ENCODE measurements around the gene BPHL.
A peak's percentile ranks its signal among the peaks of the same experiment; 100 is the strongest.
"Not testable (repeated sequence)": the region's sequence is repeated elsewhere in the genome, so short reads cannot be mapped to it uniquely, and the experiment has no call there.

BPHL gene

DNA sequence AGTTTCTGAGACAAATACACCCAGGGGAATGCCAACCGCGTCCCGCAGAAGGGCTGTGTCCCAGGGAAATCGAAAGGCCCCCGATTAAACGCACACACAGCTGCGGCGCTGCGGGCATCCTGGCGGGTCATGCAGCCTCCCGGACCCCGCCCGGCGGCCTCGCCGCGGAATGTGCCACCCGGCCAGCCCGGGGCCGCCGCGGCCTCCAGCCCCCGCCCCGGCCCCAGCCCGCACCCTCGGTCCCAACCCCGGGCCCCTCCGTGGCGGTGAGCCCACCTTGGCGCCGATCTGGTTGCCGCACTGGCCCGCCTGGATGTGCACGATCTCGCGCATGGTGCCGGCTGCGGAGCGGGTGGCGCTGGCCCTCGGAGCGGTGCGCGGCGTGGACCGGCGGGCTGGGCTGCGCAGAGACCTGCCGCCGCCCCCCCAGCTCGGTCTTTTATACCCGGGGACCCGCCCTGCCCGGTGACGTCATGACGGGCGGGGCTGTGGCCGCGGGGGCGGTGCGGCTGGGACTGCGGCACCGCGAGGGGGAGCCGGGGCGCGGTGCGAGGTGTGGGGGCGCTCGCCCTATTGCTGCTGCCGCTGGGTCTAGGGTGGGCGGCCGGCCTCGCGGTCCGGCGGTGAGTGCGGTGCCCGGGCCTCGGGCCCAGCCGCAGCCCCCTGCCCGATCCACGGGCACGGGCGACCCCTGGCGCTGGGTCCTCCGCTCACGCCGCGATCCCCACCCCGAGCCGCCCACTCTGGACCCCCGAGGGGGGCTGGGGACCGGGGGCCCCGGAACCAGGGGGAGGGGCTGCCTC, 38.8 kb downstream of the BPHL start, which contains the start of gene TUBB2A:
Gene TUBB2A, minus strand, starts transcription at position 414 of the 803 bp plus-strand sequence. Its CDS starts 81 bp downstream, at position 333.
- DNase-seq: peak; percentile 83

DNA sequence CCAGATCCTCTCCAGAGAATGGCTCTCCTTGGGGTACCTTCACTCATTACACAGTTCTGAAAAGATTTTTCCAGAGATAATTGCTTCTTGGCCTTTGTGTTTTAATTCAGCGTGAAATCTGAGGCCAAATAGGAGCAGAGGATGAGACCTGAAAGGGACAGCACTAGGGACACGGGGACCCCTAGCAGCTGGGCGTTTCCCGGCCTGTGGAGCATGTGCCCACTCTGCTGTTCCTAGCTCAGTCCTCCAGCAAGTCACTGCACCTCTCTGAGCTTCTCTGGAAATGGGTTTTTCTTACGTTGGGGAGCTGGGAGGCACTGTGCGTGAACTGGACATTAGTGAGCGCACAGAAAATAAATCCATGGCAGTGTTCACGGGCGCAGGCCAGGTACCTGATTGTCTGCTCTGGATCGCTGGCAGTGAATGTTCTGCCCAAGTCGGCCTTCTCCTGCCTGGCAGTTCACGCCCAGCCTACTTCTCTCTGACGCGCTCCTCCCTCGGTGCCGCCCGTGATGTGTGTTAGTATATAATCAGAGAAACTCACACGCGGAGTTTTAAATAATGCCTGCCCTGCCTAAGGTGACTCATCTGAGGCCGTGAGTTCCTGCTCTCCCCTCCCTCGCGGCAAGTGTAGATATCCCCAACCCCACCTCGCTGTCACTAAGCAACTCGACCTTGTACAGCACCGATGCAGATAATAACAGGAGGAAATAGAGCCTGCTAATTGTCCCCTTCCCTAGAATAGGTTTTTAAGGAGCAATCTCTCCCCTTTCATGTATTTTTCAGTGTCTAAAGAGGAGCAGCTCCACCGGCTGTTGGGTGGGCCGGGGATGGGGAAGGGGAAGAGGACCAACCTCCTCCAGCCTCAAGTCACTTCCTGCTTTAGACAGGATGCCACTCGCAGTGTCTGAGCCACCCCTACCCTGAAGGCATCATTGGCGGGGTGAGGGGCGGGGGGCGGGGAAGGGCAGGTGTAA, 41.6 kb downstream of the BPHL start:
- peak; percentile 33 for DNase-seq

DNA sequence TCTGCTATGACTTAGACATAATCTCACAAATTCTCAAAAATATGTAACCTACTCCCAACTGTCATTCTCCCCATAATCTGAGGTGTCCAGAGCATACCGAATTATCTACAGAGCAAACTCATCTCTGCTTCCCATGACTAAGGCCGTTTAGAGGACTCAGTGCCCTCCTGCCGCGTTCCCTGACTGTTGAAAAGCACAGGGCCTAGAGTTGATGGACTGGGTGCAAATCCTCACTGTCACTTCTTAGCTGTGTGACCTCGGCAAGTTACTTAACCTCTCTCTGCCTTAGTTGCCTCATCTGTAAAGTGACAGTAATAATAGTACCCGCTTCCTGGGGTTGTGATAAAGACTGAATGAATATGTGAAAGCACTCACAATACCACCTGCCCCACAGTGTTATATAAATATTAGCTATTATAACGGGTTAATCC, 43.6 kb downstream of the BPHL start:
- DNase-seq: peak; percentile 56

DNA sequence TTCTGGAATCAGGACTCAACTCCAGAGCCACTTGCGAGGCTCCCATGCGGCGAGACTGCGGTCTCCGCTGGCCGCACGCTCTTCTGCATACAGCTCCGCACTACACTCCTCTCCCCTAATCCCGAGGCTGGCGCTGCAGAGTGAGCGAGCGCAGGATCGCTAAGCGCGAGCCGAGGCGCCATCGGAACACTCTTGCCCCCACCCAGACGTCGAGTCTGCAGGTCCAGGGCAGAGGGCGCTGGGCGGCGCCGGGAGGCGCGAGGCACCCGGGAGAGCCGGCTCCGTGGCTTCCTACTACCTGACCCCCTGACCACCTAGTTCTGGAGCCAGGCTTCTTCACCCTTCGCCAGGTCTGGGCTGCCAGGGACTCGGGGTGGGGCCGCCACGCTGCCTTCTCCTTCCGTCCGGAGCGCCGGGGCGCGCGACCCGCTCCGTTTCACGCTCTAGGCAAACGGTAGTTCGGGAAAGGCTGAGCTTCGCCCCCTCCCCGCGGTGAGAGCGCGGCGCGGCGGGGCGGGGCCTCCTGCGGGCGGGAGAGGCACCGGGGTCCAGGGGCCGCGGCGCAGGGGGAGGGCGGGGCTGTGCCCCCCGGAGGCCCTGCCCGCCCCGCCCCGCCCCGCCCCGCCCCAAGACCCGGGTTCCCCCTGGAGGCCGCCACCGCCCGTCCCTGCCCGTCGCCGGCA, 44.2 kb downstream of the BPHL start:
- DNase-seq: peak; percentile 55

DNA sequence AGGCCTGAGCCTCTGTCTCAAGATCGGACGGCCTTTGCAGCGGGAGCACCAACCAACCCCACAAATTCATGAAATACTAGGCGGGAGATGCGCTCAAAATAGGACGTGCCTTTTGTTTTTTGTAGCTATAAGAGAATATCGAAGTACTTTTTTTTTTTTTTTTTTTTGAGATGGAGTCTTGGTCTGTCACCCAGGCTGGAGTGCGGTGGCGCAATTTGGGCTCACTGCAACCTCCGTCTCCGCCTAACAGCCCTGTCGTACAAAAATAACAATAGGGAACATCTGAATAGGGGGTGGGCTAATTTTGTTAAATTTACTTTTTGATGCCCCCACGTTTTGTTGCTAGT, 44.7 kb downstream of the BPHL start:
- DNase-seq: no peak

DNA sequence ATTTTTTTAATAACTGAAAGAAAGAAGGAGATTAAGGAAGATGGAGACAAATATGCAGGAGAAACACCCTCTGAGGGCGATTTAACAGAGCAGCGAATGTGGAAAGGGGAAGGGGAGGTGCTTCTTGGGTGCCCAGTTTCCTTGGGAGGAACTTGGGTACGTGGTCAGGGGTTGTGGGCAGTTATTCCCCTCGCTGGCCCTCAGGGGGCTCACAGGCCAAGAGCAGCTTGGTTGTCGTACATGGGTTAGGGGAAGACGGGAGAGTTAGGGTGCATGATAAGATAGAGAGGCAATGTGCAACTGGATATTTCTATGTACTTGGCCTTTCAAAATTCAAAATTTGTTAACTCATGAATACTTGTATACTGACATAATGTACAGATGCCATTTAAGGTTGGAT, 45.9 kb downstream of the BPHL start:
- DNase-seq: no peak

DNA sequence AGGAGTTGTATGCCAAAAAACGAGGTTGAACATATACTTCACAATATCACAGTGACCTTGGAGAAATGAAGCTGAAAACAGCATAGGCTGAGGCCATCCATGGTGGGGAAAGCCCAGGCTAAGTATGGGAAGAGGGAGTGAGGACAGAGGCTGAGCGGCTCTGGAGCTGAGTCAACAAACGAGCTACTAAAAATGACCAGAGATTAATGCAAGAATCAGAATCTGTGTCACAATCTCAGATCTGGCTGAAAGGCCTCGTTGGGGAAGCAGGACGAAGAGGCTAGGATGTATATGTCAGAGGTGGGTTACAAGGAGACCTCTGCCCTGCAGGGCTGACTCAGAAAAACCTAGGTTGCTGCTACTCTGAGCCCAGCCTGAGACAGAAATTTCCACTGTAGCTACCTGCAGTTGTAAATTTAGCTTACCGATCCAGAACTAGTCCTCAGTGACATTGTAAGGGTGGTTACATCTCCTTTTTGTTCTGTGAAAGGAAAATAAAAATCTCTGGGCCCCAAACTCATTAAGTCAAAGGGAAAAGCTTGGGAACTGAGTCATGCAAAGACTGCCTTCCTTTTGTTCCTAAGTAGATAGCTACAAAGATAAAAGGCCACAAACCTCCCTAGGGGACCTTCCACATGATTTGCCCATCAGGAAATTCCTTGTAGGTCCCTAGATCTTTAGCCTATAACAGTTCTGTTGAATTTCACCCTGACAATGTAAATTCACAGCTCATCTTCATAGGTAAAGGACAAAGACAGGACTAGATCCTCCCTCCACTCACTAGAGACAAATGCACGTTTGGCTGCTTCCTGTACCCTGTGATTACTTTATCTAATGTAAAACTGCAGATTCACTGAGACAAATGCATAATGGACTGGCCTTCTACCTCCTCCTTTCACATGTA, 47.4 kb downstream of the BPHL start:
- DNase-seq: no peak

DNA sequence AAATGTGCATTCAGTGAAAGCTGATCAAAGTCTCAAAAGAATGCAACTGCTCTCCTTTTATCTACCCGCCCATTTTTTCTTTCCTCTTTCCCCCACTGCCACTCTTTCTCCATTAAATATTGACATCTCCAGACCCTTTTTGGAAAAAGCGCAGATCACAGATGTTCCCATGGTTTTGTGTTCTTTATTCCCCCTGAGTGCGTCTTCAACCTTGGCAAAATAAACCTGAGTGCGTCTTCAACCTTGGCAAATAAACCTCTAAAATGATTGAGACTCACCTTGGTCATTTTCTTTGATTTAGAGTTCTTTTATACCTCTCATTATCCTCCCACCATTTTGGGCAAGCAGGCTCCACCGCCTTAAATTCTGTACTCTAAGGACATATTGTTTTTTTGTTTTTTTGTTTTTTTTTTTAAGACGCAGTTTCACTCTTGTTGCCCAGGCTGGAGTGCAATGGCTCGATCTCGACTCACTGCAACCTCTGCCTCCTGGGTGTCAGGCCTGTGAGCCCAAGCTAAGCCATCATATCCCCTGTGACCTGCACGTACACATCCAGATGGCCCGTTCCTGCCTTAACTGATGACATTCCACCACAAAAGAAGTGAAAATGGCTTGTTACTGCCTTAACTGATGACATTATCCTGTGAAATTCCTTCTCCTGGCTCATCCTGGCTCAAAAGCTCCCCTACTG, 48.2 kb downstream of the BPHL start:
- DNase-seq: not testable (repeated sequence)

DNA sequence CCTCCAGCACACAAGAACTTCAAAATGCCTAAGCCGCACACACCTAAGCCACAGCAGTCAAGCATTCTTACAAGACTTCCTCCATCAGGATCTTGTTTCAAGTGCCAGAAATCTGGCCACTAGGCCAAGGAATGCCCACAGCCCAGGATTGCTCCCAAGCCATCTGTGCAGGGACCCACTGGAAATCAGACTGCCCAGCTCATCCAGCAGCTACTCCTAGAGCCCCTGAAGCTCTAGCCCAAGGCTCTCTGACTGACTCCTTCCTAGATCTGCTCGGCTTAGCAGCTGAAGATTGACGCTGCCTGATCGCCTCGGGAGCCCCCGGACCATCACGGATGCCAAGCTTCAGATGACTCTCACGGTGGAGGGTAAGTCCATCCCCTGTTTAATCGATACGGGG, 49.5 kb downstream of the BPHL start:
- DNase-seq: not testable (repeated sequence)

DNA sequence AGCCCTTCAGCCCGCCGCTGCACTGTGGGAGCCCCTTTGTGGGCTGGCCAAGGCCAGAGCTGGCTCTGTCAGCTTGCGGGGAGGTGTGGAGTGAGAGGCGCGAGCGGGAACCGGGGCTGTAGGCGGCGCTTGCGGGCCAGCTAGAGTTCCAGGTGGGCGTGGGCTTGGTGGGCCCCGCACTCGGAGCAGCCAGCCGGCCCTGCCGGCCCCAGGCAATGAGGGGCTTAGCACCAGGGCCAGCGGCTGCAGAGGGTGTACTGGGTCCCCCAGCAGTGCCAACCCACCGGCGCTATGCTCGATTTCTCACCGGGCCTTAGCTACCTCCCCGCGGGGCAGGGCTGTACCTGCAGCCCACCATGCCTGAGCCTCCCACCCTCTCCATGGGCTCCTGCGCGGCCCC, 52.2 kb downstream of the BPHL start:
- DNase-seq: not testable (repeated sequence)

DNA sequence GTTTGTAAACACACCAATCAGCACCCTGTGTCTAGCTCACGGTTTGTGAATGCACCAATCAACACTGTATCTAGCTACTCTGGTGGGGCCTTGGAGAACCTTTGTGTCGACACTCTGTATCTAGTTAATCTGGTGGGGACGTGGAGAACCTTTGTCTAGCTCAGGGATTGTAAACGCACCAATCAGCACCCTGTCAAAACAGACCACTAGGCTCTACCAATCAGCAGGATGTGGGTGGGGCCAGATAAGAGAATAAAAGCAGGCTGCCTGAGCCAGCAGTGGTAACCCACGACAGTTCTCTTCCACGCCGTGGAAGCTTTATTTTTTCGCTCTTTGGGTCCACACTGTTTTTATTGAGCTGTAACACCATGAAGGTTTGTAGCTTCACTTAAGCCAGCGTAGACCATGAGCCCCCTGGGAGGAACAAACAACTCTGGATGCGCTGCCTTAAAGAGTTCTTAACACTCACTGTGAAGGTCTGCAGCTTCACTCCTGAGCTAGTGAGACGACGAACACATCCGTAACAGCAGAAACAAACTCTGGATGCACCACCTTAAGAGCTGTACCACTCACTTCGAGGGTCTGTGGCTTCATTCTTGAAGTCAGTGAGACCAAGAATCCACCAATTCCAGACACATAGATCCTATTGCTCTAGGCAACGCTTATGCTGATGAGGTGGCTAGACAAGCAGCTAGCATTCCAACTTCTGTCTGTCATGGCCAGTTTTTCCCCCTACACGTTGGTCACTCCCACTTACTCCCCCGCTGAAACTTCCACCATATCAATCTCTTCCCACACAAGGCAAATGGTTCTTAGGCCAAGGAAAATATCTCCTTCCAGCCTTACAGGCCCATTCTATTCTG, 53.0 kb downstream of the BPHL start:
- not testable (repeated sequence) for DNase-seq

DNA sequence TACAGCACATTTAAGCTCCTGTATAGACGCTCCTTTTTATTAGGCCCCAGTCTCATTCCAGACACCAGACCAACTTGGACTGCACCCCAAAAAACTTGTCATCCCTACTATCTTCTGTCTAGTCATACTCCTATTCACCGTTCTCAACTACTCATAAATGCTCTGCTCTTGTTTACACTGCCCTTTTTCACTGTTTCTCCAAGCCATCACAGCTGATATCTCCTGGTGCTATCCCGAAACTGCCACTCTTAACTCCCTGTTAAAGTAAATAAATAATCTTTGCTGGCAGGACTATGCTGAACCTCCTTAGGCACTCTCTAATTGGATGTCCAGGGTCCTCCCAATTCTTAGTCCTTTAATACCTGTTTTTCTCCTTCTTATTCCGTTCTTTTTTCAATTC, 54.3 kb downstream of the BPHL start:
- not testable (repeated sequence) for DNase-seq

DNA sequence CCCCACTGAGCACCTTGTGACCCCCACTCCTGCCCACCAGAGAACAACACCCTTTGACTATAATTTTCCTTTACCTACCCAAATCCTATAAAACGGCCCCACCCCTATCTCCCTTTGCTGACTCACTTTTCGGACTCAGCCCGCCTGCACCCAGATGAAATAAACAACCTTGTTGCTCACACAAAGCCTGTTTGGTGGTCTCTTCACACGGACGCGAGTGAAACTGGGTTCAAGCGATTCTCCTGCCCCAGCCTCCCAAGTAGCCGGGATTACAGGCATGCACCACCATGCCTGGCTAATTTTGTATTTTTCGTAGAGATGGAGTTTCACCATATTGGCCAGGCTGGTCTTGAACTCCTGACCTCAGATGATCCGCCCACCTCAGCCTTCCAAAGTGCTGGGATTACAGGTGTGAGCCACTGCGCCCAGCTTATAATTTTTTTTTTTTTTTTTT, 55.2 kb downstream of the BPHL start:
- not testable (repeated sequence) for DNase-seq

DNA sequence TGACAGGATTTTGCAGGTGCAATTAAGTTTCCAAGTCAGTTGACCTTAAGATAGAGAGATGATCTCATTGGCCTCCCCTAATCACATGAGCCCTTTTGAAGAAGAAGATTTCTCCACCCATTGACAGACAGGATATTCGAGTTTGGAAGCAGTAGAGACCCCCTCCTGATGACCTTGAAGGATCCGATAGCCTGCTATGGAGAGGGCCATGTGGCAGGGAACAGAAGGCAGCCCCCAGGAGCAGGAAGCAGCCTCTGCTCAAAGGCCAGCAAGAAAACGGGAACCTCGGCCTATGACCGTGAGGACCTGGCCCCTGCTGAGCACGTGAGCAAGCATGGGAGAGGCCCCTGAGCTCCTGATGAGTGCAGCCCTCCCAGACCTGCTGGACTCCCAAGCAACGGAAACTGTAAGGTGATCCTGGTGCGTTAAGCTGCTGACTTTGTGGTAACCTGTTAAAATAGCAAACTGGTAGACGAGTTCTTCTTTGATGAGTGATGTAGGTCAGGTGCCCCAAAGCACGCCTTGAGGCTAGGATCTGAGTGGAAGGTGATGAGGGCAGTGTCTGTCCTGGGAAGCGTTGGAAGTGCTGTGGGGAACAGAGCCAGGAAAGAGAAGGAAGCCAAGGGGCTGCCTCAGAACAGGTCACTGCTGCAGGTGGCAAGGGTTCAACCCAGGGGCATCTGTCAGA, 57.3 kb downstream of the BPHL start:
- DNase-seq: no peak

DNA sequence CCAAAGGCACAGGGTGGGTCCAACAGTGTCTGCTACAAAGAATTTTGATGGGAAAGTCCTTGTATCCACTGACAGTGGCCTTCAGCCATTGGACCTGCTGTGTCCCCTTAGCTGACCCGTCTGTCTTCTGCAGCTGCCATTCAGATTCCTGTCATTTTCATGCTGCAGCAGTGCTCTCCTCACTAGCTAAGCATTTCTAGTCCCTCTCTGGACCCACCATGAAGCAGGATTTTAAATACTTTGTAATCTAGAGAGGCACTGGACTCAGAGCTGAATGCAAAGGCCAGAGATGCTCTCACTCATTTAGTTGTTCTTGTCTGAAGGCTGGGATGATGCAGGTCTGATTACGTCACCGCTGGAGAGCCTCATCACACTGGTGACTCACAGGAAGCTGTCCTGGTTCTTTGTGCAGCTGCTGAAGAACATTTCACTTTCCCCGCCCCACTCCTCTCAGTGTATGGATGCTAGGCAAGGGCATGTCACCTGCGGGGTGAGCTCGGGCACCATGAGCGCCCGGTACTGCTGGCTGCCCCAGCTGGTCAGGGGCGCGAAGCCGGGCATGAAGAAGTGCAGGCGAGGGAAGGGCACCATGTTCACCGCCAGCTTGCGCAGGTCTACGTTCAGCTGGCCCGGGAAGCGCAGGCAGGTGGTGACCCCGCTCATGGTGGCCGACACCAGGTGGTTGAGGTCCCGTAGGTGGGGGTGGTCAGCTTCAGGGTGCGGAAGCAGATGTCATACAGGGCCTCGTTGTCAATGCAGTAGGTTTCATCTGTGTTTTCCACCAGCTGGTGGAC, 58.2 kb downstream of the BPHL start:
- peak; percentile 67 for DNase-seq

DNA sequence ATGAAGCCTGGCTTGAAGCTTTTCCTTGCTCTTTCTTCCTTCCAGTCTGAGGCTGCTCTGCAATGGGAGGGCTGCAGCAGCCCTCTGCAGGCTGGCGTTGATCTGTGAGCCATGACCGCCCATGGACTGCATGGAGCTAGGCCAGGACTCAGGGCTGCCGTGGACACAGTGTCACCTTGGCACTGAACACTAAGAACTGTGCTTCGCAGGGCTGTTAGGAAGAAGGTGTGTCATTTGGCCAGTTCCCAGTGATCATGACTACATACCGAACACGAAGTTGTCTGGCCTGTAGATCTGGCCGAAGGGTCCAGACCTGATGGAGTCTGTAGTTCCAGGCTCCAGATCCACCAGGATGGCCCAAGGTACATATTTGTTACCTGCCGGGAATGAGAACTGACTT, 60.2 kb downstream of the BPHL start:
- DNase-seq: not testable (repeated sequence)

DNA sequence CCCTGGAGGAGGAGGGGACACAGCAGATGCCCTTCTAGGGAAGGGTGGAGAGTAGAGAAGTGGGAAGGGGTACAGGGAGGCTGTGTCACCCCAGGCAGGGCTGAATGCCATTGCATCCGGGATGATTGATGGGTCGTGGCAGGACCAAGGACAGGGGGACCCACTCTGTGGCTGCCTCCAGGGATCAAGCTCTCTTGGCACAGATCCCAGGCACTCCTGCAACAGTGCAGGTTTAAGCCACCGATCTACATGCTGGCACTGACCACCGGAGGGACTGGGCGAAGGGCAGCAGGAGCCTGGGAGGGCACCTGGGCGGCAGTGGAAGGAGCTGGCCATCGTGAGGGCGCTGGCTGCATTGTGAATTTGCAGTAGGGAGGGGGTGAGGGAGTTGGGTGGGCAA, 61.4 kb downstream of the BPHL start:
- DNase-seq: not testable (repeated sequence)

DNA sequence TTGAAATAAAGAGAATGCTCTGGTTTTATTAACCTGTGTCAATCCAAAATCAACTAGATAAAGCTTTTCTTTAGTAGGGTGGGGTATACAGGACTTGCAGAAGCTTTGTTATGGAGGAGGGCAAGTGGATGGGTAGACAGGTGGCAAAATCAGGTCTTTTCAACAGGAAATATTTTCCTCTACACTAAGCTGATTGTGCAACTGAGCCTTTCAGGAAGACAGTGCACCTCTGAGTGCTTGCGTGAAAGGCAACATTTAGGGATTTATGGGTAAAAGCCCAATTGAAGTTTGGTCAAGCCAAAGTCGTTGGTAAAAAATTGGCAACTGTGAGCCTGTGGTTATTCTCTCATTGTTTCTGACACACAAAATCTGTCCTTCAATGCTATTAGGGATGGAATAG, 62.6 kb downstream of the BPHL start:
- no peak for DNase-seq

DNA sequence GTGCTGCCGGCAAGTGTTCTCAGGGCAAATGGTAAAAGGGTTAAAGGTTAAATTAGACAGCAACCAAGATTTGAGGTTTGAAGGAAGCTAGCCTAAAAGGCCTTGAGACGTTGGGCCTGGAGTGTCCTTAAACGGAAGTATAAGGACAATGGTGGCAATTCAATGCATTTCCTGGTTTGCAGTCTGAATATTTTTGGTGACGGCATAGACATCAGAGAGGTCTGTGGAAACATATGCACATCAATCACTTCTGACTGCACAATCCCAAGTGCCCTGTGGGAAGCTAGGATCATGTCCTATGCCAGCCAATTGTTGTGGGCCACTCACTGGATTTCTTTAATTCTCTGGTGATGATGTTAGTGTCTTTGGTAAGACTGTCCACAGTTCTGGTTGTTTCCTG, 64.6 kb downstream of the BPHL start:
- no peak for DNase-seq
